Left lobe of liver (tissue), 2 donors: ENCODE data around the gene PTCRA. TPM values are rescaled to one million over a fixed set of nuclear protein-coding genes. Genes with fewer than 3 reads are reported as not detected.
A peak's percentile ranks its signal among the peaks of the same experiment; 100 is the strongest.

ENCODE experiments used
- ATAC-seq: fragments of 200-7000 bp; cut with Tn5 transposase; one replicate; pipeline ENCODE4 v1.9.1; 2020; ENCODE audit warnings: mild to moderate bottlenecking, moderate library complexity
- DNase-seq: peaks from one replicate; pipeline ENCODE4 v3.0.0-alpha.2; 2020; ENCODE audit warnings: low spot score
- total RNA-seq: library from RNA; stranded (reverse); gene quantifications from one replicate; pipeline ENCODE4 v1.2.1, GENCODE V29; 2021
- donor health status: DM: no; HTN: no; CAD: no; lungs with moderate emphysema.
- donor health status: DM: no; HTN: yes; CAD: no.

Gene PTCRA
- total RNA-seq, 1 donor from 2014 or later, result not detected

- DNase-seq (no peak), ATAC-seq (peak; percentile 25)
Measured at GRCh38 chr6:42969431-42969830, 53.6 kb downstream of the PTCRA start.

GRCh38 chr6:42969934-42970333 is 54.1 kb downstream of the PTCRA start:
- ATAC-seq (peak; percentile 1), DNase-seq (no peak)

GRCh38 chr6:42970871-42971612 is 55.2 kb downstream of the PTCRA start:
- ATAC-seq (no peak), DNase-seq (no peak)

- ATAC-seq (no peak), DNase-seq (no peak)
Measured at GRCh38 chr6:42971746-42972327, 56.0 kb downstream of the PTCRA start.

GRCh38 chr6:42973926-42974325 is 58.1 kb downstream of the PTCRA start:
- ATAC-seq (no peak), DNase-seq (no peak)

GRCh38 chr6:42974919-42975505 is 59.2 kb downstream of the PTCRA start:
- ATAC-seq (no peak), DNase-seq (no peak)

Other genes with a start within 250 kb of the PTCRA start
- not detected for gene PRPH2, start 193.5 kb upstream of the PTCRA start, total RNA-seq
- gene TBCC, start 169.9 kb upstream of the PTCRA start, total RNA-seq, result 6.6 TPM
- gene BICRAL, start 134.0 kb upstream of the PTCRA start, total RNA-seq, result 5.4 TPM
- gene RPL7L1, start 36.4 kb upstream of the PTCRA start, total RNA-seq, result 40.1 TPM
- 50.3 TPM for gene CNPY3, start 13.4 kb downstream of the PTCRA start, total RNA-seq
- 467 TPM for gene GNMT, start 44.7 kb downstream of the PTCRA start, total RNA-seq
- gene PEX6, start 63.1 kb downstream of the PTCRA start, total RNA-seq, result 25.4 TPM
- 14.8 TPM for gene PPP2R5D, start 68.5 kb downstream of the PTCRA start, total RNA-seq
- gene MEA1, start 97.9 kb downstream of the PTCRA start, total RNA-seq, result 20.2 TPM
- gene KLHDC3, start 98.2 kb downstream of the PTCRA start, total RNA-seq, result 42.5 TPM
- gene RRP36, start 105.6 kb downstream of the PTCRA start, total RNA-seq, result 21.7 TPM
- 8.5 TPM for gene CUL7, start 137.8 kb downstream of the PTCRA start, total RNA-seq
- 71.8 TPM for gene MRPL2, start 143.4 kb downstream of the PTCRA start, total RNA-seq
- 141 TPM for gene KLC4, start 143.6 kb downstream of the PTCRA start, total RNA-seq
- 1.3 TPM for gene PTK7, start 160.3 kb downstream of the PTCRA start, total RNA-seq